SHP77 treated with DMSO at 0.1 percent for 48 hours (cell line): ENCODE results near the gene RXRG.

Experiments
- DNase-seq: peaks from one replicate; lab custom pipeline; 2025; lab: John Stamatoyannopoulos, UW

The RXRG gene

DNA sequence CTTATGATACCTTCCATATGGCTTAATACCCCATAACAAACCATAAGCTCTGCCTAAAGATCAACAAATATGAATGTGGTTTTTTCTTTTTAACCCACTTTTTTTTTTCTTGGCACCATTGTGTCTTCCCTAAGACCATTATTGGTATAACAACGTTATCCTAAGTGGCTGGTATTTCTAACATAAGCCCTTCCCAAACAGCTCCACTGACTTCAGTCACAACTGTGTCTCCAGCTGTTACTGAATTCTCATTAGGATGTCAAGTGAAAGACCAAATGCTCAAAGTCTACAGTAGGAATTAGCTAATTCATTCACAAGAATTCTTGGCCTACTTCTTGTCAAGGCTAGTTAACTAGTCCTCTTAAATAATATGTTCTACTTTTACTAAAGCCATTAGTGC is 4.2 kb upstream of the RXRG start:
- DNase-seq = no peak

DNA sequence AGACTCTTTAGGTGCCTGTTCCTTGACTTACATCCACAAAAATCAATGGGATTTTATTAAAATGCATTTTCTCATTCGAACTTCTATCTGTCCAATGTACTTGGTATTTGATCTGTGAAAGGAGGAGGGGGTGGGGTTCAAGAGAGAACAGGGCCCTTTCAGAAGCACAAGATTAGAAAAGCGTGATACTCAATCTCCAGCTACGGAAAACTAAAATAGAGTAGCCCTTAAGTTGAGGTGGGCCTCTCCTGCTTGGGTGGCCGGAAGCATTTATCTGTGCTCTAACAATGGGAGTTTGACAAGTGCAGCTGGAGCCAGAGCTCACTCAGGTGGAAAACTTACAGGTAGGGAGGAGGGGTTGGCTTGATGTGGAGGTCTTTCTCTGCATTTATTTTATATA is 462 bp upstream of the RXRG start:
- no peak for DNase-seq

DNA sequence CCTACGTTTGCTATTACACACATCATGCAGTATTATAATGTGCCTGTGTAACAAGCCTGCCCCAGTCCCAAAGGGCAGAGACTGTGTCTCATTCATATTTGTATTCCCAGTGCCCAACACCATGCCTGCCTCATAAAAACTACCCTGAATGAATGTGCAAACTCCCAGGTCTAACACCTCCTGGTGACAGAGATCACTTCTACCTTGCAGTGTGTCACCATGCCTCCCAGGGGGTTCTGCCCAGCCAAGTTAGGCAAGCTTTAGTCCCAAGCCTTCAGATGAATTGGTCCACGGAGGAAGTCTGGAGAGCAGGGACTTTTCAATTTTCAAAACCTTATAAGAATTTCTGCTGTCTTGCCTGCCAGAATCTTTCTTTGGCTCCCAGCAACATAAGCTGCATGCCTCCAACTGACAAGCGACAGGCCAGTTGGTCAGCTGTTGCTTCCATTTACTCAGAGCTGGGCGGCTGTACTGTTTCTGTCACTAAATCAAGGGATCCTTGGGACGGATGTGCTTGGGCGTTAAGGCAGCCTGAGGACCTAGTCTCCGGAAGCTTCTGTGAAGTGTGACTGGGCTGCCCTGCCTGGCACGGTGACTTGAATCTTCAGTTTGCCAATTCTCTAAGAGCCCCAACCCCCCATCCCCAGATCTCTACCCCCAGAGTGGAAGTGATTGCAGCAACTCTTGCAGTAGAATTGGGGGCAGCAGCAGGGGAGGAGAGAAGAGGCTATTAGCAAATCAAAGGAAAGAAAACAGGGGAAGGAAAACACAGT is 1.2 kb downstream of the RXRG start:
- no peak for DNase-seq

DNA sequence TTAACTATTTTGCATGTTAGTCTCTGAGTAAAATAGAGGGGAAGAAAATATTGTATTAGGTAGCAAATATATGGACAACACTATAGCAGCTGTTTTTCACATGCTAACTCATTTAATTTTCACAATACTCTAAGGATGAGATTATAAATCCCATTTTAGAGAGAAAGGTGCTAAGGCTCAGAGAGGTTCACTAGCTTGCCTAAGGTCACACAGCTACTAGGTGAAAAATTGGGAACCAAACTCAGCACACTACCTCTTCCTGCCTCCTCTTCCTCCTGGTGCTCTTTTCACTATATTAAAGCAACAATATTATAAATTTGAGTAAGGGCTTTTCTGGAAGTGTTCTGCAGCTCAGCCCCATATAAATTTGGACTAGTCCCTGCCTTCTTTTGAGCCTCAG is 2.3 kb downstream of the RXRG start:
- no peak for DNase-seq

DNA sequence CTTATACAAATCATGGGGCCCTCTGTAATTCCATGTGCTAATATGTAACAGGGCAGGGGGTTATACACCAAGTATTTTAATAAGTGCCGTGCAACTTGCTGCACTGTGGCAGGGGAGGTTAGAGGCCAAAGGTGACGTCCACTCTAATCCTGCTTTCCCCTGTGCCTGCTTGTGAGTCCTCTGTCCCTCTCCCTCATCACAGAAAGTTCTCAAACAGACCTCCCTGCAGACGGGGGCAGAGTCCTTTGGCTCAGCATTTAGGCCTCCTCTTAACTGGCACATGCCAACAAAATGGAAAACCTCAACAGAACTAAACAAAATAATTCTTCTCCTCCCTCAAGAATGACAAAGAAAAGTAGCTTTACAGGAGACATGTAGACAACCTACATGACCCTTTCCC is 2.9 kb downstream of the RXRG start:
- no peak for DNase-seq

DNA sequence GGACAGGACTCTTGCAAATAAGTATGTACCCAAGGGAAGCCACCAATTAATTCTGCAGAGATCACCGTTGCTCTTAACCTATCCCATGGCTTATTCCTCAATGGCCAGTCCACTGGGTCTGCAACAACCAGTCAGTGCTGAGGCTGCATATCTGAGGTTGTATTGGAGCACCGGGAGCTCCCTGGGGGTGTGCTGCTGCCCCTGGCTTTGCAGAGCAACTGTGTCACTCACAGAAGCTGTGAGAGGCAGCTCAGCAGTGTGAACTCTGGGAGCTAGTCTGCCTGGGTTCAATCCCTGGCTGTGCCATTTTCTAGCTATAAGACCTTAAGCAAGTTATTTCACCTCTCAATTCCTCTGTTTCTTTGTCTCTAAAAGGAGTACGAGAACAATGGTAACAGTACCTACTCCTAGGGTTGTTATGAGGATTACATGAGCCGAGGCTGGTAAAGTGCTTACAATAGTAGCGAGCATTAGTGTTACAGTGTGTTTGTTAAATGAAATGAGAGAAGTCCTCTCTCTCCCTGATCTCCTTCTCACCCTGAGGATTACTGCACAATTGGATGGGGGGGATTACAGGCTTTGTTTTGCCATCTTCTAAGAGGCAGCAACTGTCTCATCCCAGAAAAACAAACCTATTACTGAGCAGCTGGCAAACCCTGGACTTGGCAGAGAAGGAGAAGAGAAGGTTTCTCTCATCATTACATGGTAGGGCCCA is 3.6 kb downstream of the RXRG start:
- DNase-seq = no peak

DNA sequence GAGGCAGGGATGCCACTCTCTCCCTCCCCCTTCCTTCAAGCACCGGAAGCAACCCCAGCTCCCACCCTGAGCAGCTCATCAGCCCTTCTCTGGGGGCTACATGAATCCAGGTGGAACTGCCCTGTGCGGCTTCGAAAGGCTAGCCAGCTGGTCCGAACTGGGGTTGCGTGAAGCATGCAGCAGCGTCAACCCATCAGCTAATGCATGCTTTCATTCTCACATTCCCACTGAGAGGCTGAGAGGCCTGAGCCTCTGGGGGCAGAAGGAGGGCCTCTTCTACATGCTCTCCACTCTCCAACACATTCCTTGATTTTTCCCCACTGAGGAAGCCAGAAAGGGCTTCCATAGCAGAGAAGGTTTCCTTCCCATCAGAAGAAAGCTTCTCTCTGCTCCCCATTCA is 5.6 kb downstream of the RXRG start:
- no peak for DNase-seq

DNA sequence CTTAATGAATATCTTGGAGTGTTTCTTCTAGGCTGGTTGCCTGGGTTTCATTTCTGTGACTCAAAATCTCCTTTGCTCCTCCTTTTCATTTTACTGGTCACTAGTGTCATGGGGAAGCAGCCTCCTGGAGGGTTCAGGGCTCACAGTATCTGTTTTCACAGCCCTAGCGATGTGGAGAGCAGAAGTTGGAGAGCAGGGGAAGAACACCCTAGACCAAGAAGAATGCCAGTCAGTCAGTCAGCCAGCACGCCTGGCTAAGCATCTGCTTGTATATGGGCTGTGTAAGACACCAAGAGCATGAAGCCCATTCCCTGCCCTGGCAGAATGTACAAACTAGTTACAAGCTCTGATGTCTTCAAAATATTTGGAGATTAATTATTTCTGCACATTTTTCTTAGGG is 7.9 kb downstream of the RXRG start:
- DNase-seq = no peak

DNA sequence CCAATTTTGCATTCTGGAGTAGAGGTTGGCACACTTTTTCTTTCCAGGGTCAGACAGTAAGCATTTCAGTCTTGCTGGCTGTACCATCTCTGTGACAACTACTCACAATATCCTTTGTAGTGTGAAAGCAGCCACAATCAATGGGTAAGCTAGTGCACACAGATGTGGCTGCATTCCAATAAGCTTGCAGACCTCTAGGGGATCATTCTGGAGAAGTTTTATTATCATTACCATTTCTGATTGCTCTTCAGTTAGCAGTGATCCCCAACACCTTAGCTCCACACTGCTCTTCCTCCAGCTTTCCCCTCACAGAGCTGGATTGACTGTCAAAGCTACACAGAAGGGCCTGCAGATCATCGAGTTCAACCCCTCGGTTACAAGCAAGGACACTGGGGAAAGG is 9.1 kb downstream of the RXRG start:
- no peak for DNase-seq

DNA sequence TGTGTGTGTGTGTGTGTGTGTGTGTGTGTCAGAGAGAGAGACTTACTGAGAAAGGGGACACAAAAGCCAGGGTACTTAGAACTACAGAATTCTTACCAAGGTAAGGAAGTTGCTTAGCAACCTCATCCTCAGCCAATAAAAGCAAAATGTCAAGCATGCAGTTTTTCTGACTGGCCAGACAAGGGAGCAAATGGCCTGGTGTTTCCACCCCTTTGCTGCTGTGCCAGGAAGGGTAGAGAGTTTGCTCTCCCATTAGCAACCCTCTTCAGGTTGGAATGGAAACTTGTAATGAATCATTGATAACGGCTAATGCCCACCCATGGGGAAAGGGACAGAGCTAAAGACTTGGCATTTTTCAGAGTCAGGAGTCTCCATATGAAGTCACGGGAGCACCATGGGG is 10.6 kb downstream of the RXRG start:
- DNase-seq = no peak

DNA sequence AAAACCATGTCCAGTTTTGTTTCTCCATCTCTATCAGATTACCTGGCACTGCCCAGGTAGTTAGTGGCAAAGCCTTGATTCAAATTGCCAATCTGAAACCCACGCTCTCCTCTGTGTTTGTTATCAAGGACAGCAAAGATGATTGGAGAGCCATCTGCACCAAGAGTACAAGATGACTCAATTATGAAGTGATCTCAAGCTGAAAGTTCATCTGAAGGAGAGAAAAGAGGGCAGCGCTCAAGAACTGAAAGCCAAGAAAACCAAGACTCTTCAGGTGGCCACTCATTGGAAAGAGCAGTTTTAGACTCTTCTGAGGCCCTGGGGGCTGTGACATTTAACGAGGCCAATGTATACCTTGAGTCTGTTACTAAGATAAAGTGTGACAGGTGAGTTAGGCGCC is 13.8 kb downstream of the RXRG start:
- no peak for DNase-seq

DNA sequence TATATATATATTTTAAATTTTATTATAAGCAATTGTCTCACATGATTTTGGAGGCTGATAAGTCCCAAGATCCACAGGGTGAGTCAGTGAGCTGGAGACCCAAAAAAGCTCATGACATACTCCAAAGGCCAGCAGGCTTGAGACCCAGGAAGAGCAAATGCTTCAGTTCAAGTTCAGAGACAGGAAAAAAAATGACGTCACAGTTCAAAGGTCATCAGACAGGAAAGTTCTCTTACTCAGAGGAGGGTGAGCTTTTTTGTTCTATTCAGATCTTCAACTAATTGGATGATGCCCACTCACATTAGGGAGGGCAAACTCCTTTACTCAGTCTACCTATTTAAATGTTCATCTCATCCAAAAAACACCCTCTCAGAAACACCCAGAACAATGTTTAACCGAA is 18.2 kb downstream of the RXRG start:
- DNase-seq = no peak

DNA sequence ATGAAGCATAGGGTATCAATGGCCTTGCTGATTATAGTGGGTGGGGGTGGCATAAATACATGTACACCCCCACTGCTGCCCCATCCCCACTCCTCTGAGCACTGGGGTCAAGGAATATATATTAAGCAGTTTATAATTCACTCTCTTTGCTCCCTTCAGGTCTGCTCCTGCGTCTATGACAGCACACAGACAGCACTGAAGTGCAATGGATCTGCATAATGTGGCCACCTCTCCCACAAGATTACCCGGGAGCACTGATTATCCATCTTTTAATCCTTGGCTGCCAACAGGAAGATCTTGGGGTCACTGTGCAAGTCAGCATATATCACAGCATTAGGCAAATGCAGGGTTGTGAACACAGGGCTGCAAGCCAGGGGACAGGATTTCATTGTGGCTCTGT is 19.3 kb downstream of the RXRG start:
- DNase-seq = no peak

DNA sequence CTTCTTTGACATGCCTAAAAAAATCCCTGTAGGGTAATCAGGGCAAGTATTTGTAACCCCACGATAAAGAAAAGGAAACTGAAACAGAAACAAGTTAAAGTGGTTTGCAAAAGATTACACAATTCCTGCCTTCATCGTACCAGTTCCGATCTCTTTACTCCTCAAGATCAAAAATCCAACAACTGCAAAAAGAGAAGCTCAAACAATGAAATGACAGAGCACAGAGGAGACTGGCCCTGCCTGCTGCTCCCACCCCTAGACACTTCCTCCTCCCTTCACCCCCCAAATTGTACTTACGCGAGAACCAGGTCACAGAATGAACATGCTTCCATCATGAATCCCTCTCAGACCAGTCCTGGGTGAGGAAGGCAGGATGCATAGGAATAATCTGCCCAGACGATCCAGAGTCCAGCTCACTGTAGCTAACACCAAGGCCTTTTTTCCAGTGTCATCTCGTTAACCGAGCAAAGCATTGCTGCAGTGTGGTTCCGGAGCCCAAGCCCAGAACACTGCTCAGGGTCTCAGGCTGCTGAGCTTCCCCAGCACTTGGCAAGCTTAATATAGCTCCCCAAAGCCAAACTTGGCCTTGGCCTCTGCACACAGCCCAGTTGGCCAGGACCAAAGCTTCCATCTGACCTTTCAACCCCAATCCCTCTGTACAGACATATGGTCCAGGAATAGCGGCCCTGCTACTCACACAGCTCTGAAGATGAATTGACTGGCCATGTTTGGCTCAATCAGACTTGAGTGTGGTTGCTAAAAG is 20.3 kb downstream of the RXRG start:
- no peak for DNase-seq

DNA sequence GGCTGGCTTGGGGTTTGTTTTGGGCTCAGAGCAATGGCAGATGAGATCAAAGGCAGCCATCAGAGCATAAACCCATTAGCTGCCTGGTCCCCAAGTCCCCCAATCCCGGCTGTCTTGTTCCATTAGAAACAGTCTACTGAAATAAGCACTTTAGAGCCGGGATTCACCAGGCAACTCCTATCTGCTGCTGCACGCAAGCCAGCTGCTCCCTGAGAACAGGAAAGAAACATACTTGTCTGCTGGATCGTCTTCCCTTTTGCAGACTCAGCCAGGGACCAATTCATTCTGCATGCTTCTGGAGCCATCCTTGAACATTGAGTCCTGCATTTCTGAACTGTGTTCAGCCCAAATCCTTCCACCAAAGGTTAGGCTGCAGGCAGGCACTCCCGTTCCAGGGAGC is 21.8 kb downstream of the RXRG start:
- no peak for DNase-seq

DNA sequence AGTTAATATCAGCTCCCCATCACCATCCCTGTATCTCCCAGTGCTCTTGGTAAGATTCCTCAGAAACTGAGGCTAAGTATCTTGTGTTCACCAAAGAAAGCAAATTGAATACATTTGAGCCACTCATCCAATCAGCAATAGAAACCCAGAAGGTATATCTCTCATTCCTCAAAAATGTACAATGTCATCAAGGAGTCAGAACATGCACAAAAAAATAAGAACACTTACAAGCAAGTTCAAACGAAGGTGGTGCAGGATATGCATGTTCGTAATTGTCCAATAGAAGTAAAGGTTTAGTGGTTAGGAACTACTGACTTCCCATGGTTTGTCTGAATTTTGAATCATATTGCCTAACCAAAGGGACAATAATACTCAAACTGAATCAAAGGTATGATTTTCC is 24.3 kb downstream of the RXRG start:
- DNase-seq = no peak

DNA sequence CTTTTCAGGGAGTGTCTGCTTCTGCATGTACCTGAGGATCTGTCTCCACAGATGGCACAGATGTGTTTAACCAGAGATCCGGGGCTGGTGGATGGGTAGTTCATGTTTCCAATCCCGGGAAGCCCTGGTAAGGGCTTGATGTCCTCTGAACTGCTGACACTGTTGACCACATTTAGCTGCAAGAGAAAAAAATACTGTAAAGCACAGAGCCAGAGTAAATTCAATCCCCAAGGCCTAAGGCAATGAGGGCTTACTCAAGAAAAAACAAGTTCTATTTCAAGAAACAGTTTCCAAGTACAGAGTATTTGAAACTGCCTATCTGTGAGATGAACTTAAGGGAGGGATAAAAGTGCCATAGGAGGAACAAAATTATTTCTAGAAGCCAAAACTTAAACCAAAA is 25.1 kb downstream of the RXRG start:
- DNase-seq = no peak

DNA sequence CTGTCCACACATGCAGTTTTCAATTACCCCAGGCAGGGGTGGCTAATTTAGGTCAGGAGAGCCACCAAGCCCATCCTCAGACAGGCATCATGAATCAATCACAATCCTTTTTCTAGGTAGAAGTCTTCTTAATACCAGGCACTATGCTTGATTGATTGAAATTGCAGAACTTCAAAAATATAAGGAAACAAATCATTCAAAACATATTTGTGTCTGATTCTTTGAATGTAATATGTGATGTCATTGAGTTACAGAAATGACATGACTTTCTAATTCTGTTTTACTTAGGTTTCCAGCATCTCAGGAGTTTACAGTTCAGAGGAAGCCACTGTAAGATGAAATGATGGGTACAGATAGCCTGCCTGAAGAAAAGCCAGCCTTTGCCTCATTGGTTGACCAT is 26.7 kb downstream of the RXRG start:
- no peak for DNase-seq

DNA sequence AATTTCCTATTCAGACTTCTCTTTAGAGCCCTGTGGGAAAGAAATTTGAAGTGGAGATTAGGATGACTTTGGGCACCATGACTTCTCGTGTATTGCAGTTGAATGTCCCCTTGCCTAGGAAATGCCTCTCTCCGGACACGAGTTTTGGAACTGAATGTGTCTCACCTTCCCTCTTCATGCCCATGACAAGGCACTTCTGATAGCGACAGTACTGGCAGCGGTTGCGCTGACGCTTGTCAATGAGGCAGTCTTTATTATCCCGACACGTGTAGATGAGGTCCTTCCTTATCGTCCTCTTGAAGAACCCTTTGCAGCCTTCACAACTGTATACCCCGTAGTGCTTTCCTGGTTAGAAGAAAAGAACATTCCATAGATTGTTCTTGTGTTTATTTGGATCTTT is 28.1 kb downstream of the RXRG start:
- DNase-seq = no peak

DNA sequence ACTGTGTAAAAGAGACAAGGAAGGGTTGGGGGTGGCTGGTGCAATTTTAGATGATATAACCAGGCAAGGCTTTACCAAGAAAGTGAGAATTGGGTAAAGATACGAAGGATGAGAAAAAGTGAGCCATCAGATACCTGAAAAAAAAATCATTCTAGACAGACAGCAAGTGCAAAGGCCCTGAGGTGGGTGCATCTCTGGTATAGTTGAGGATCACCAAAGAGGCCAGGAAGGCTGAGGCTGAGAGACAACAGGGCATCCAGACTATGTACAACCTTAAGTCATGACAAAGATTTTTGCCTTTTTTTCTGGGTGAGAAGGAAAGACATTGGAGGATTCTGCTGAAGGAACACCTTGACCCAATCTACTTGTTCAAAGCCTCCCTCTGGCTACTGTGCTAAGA is 29.9 kb downstream of the RXRG start:
- DNase-seq = no peak

DNA sequence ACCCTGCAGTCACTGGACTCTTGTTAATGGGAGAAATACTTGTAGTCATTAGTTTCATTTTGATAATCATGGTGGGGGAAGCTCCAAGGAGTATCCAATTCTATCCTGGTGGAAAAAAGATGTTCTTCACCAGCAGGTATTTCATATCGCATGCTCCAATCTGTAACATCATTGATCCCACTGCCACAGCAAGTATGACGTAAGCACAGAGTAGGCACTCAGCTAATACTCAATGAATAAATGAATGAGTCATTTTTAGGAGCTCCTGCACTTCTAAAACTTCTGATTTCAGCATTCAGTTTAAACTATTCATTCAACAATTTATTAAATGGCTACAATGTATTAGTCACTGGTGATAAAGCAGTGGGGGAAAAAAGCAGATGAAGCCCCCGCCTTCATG is 30.3 kb downstream of the RXRG start:
- no peak for DNase-seq

DNA sequence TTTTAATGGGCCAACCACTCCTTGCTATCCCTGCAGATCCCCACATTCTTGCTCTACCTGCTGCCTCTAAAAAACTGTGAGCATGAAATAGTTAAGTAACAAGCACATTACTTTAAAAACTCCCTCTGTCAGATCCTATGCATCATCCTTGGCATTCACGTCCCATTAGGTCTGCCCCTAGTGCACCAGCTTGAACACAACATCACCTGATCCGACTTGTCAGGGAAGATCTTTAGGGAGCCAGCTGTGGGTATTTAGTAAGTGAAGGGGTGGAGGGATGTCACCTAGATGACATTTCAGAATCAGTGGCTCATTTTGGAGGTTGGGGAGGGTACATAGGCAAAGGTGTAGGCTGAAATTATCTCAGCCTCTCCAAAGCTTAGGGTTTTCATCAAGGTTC is 33.5 kb downstream of the RXRG start:
- DNase-seq = no peak

DNA sequence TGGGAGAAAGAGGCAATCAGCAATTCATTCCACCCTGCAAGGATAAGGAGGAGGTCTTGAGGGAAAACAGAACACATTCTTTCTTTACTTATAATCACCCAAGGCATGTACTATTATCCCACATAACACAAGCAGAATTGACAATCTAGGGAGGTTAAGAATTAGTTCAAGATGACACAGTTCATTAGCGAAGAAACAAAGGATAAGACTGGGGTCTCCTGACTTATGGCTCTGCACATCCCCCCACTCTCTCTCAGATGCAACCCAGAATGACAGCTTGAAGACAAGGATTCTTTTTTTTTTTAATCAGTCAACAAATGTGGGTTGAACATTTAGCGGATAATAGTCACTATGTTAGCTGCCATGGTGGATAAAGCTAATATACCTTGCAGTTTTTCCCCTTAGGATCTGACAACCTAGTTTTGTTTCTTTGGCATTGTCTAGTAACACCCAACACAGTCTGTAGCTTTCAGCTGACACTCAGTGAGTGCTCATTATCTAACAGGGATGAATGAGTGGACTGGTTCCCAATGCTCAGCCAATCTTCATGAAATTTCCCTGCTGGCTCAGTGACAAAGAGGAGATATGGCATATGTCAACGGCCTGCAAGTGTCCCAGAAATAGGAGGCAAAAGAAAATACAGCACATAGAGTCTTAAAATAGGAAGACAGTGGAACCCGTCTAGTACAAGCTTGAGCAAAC is 35.1 kb downstream of the RXRG start:
- DNase-seq = no peak
